Activated CD4-positive, CD25-positive, alpha-beta regulatory T cell treated with anti-CD3 and anti-CD28 coated beads, Interleukin-2, amount 50 U/mL, for 72 hours (primary cell): Measurements from ENCODE around the gene USHBP1.

Experiments
- DNase-seq: peaks from one replicate; pipeline ENCODE4 v3.0.0; 2021

The USHBP1 gene

GRCh38 chr19:17240062-17240752, 24.3 kb downstream of the USHBP1 start:
- no peak for DNase-seq

GRCh38 chr19:17237747-17238706, 26.5 kb downstream of the USHBP1 start:
- DNase-seq = no peak

DNA sequence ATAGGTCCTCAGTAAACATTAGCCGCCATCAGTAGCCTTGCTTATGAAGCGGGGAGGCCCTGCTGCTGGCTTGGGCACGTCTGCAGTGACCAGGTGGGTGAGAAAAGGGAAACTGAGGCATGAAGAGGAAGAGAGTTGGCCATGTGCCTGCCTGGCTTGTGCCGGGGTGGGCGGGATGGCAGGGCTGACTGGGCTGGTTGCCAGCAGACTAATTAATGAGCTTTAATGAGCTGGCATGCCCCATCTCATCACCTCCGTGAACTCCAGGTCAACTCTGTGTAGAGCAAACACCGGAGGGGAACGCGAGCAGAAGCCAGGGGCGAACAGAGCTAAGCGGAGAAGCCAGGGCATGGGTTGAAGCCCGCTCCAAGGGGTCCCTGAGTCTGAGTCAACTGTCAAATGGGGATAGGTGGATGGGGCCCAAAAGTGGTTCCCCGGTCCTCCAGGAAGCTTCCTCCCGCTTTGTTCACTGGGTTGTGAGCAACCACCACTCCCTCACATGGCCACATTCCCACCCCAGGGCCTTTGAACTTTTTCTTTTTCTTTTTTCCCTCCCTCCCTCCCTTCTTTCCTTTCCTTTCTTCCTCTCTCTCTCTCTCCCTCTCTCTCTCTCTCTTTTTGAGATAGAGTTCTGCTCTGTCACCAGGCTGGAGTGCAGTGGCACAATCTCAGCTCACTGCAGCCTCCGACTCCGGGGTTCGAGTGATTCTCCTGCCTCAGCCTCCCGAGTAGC, 27.6 kb downstream of the USHBP1 start:
- no peak for DNase-seq

- DNase-seq = no peak
Measured at GRCh38 chr19:17235971-17236777, 28.4 kb downstream of the USHBP1 start.

DNA sequence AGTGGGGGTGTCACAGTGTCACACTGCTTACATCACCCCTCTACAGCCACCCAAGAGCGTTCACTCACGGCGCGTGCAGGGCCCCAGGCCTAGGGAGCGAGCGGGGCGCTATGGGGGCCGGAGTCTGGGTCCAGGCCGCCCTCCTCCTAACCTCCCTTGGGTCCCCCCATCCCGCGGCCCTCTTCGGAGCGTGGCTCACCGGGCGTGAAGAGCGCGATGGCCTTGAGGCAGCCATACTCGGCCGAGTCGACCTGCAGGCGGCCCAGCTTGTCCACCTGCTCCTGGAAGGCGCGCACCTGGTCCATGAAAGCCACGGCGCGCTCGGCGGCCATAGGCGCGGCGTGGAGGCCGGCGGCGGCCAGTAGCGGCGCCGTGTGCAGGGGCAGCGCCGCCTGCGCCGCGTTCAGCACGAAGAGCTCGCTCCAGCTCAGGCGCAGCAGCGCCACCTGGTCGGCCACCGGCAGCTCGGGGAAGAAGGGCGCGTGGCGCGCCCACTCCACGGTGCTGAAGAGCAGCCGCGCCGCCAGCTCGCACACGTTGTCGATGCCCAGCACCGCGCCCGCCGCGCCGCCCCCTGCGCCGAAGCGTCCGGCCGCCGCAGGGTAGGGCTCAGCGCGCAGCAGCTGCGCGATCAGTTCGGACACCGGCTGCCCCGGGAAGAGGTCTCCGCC, 29.1 kb downstream of the USHBP1 start:
- DNase-seq = peak; percentile 73

- peak; percentile 70 for DNase-seq
Measured at GRCh38 chr19:17234911-17235299, 29.6 kb downstream of the USHBP1 start.

DNA sequence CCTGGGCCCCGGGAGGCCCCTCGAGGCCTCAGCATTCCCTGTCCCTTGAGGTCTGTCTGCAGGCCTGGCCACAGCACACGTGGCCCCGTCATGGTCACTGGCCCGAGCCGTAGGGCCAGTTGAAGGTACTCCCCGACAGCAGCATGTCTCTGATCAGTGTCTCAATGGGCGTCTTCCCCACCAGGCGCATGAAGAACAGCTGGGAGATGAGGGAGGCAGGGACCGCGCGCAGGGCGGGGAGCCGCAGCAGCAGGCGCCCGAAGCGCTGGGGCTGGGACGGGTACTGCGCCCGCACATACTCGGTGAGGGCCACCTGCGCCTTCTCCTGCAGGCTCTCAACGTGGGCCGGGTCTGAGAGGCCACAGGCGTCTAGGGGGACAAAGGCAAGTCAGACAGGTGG, 32.3 kb downstream of the USHBP1 start:
- DNase-seq = no peak

DNA sequence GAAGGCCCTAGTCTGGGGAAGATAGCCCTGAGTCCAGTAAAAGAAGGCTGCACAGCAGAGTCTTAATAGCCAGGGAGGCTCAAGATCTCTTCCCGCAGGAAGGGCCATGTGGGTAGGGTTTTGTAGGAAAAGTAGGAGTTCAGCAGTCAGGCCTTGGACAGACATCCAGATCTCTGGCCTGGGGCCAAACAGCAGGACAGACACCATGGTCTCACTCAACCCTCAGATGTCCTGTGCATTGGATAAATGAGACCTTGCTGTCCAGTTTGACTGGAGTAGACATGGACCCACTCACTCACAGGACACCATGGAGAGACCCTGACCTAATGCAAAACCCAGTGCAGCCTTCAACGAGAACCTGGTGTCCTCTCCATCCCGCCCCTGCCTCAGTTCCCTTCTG, 34.7 kb downstream of the USHBP1 start:
- DNase-seq = no peak

- no peak for DNase-seq
Measured at GRCh38 chr19:17227798-17228367, 36.7 kb downstream of the USHBP1 start.

DNA sequence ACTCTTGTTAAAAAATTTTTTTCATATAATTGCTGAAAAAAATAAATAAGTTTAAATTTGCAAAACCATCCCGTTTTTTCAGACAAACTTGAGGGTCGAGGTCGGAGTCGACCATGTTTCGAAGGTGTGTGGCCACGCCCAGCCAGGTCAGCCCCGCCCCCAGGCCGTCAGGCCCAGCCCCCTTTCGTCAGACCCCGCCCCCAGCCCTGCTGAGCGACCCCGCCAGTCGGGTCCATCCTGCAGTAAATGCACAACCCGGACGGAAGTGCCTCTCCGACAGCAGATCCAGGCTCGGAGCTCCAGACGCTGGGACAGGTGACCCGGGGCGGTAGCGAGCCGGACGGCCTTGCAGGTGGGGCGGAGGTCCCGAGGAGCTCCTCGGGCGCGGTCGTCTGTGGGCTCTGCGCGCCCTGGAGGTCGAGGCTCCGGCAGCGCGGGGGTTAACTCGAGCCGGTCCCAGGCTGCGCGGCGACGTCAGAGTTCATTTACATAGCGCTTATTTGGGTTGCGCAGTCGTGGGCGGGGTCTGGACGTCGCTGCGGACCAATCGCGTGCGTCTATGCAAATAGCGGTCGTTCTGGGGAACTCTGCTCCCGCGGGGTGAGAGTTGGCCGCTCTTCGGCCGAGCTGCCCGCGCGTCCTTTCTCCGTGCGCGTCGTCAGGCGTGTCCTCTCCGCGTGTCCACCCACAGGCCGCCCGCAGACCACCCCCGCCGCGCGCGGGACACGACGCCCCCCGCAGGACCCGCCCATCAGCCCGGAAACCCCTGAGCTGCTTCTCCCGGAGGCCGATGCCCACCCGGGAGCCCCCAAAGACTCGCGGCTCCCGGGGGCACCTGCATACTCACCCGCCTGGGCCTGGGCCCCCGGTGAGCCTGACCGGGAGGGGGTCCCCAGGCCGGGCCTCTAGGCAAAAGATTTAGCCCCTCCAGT, 38.3 kb downstream of the USHBP1 start, which contains the start of gene OCEL1:
Gene OCEL1, plus strand, starts transcription at position 225 of the 932 bp plus-strand sequence. Its CDS starts 22 bp downstream, at position 247.
- DNase-seq = peak; percentile 95

- no peak for DNase-seq
Measured at GRCh38 chr19:17225053-17225452, 39.5 kb downstream of the USHBP1 start.

GRCh38 chr19:17220207-17220758, 44.3 kb downstream of the USHBP1 start:
- no peak for DNase-seq

GRCh38 chr19:17219286-17219685, 45.3 kb downstream of the USHBP1 start:
- DNase-seq = no peak

GRCh38 chr19:17216058-17216670, 48.4 kb downstream of the USHBP1 start:
- no peak for DNase-seq

- peak; percentile 85 for DNase-seq
Measured at GRCh38 chr19:17215127-17215971, 49.2 kb downstream of the USHBP1 start, which contains the start of gene USE1. USE1 (plus strand) TSS chr19:17215357; CDS start chr19:17215406, 49 bp downstream.

GRCh38 chr19:17214508-17215126, 49.9 kb downstream of the USHBP1 start:
- no peak for DNase-seq

DNA sequence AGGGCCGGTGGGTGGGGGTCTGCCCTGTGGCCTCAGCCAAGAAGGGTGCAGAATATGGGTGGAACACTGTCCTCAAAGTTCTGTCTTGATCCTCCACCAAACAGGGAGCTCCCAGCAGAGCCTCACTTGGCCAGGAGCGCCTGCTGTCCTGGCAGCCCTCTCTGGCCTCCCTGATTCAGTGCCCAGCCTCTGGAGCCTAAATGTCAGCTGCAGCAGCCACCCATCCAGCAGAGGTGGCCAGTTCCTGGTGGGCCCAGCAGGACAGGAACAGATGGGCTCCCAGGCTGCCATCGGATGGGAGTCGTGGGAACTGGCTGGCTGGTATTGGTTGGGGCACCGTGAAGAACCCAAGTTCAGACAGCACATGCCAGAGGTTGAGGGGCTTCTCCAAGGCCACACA, 51.2 kb downstream of the USHBP1 start:
- DNase-seq = no peak
